Effector memory CD4-positive, alpha-beta T cell (primary cell): ENCODE results near the gene PPIL6.

Source experiments
- DNase-seq, 3 donors: peaks; one replicate each; pipeline ENCODE4 v3.0.0-alpha.2; 2020
- H3K27ac ChIP-seq: 2 replicates; pipeline ENCODE4 v1.7.0; 2013; ENCODE audit warnings: mild to moderate bottlenecking, low read length, moderate library complexity; ENCODE audit not compliant: insufficient read depth, poor library complexity, severe bottlenecking
- H3K27me3 ChIP-seq: replicated peaks from 2 replicates; pipeline ENCODE4 v1.7.0; 2013; ENCODE audit warnings: mild to moderate bottlenecking, low read length; ENCODE audit not compliant: insufficient read depth, control insufficient read depth, poor library complexity, severe bottlenecking
- H3K36me3 ChIP-seq: 2 replicates; pipeline ENCODE4 v1.7.0; 2013; ENCODE audit warnings: mild to moderate bottlenecking, low read length, moderate library complexity; ENCODE audit not compliant: control insufficient read depth, insufficient read depth
- H3K4me1 ChIP-seq: 2 replicates; pipeline ENCODE4 v1.7.0; 2013; ENCODE audit warnings: low read length, mild to moderate bottlenecking; ENCODE audit not compliant: control insufficient read depth, insufficient read depth, poor library complexity, severe bottlenecking
- H3K4me3 ChIP-seq: 2 replicates; pipeline ENCODE4 v1.7.0; 2013; ENCODE audit warnings: low read length, low read depth, mild to moderate bottlenecking; ENCODE audit not compliant: insufficient read depth, poor library complexity, severe bottlenecking
- H3K9me3 ChIP-seq: 2 replicates; pipeline ENCODE4 v1.7.0; 2013; ENCODE audit warnings: mild to moderate bottlenecking, low read length, moderate library complexity; ENCODE audit not compliant: control insufficient read depth

The PPIL6 gene

GRCh38 chr6:109351231-109352130, 88.9 kb downstream of the PPIL6 start:
- Histone ChIP-seq H3K4me3 (no peak overlapping the region), H3K4me1 (no peaks in the 10 kb centered on the region), H3K27me3 (no peaks in the 10 kb centered on the region), H3K9me3 (no peaks in the 10 kb centered on the region), H3K36me3 (peaks cover 6% of the 10 kb centered on the region), H3K27ac (no peak overlapping the region)
- no peak for DNase-seq

- H3K27ac ChIP-seq, result no peak overlapping the region
- no peaks in the 10 kb centered on the region for H3K27me3 ChIP-seq
- DNase-seq, result no peak
- H3K9me3 ChIP-seq, result no peaks in the 10 kb centered on the region
- H3K36me3 ChIP-seq, result no peaks in the 10 kb centered on the region
- no peaks in the 10 kb centered on the region for H3K4me1 ChIP-seq
- no peak overlapping the region for H3K4me3 ChIP-seq
Measured at GRCh38 chr6:109349419-109349987, 90.9 kb downstream of the PPIL6 start.

- Histone ChIP-seq H3K27me3 (no peaks in the 10 kb centered on the region), H3K4me3 (no peak overlapping the region), H3K36me3 (no peaks in the 10 kb centered on the region), H3K27ac (no peak overlapping the region), H3K4me1 (no peaks in the 10 kb centered on the region), H3K9me3 (no peaks in the 10 kb centered on the region)
- DNase-seq, result no peak
Measured at GRCh38 chr6:109348226-109348625, 92.2 kb downstream of the PPIL6 start.

DNA sequence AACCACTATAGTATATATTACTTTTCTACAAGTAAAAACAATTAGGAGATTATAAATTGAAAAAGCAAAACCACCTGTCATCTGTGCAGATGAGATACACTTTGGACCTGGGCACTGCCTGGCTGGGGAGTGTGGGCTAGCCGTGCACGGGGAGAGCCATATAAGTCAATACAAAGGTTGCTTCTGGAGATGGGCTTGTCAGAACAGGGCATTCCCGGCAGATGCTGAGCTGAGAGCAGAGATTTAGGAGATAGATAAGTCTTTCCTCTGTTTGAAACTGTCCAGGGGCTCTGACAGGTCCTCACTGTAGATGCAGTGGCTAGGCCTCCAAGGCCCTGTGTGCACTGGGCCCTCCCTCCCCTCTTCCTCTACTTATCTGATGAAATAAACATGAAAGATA, 92.6 kb downstream of the PPIL6 start:
- no peaks in the 10 kb centered on the region for H3K27me3 ChIP-seq
- no peaks in the 10 kb centered on the region for H3K9me3 ChIP-seq
- no peak for DNase-seq
- H3K4me3 ChIP-seq, result no peak overlapping the region
- no peaks in the 10 kb centered on the region for H3K36me3 ChIP-seq
- H3K4me1 ChIP-seq, result no peaks in the 10 kb centered on the region
- no peak overlapping the region for H3K27ac ChIP-seq

GRCh38 chr6:109345986-109346385, 94.4 kb downstream of the PPIL6 start:
- H3K4me1 ChIP-seq, result no peaks in the 10 kb centered on the region
- no peaks in the 10 kb centered on the region for H3K36me3 ChIP-seq
- no peaks in the 10 kb centered on the region for H3K27me3 ChIP-seq
- no peak overlapping the region for H3K4me3 ChIP-seq
- H3K27ac ChIP-seq, result no peak overlapping the region
- DNase-seq, result no peak
- no peaks in the 10 kb centered on the region for H3K9me3 ChIP-seq

DNA sequence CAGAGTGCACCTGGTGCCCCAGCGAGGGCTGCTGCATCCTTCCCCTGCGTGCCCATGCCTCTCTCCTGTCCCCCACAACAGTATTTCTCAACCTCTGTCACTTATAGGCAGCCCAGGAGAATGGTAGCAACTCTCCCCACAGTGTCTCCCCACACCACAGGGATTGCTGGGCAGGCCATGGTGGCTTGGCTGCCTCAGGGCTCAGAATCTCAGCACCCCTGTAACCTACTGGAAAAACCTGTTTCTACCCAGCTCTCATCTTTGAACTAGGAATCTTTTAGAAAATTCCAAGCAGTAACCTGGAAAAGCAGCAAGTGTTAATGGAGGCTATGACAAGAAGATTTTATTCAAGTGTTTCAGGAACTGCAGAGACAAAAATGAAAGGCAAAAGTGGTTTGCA, 96.2 kb downstream of the PPIL6 start:
- H3K4me3 ChIP-seq, result no peak overlapping the region
- H3K9me3 ChIP-seq, result no peaks in the 10 kb centered on the region
- H3K27me3 ChIP-seq, result no peaks in the 10 kb centered on the region
- no peaks in the 10 kb centered on the region for H3K4me1 ChIP-seq
- H3K36me3 ChIP-seq, result no peaks in the 10 kb centered on the region
- H3K27ac ChIP-seq, result no peak overlapping the region
- no peak for DNase-seq

DNA sequence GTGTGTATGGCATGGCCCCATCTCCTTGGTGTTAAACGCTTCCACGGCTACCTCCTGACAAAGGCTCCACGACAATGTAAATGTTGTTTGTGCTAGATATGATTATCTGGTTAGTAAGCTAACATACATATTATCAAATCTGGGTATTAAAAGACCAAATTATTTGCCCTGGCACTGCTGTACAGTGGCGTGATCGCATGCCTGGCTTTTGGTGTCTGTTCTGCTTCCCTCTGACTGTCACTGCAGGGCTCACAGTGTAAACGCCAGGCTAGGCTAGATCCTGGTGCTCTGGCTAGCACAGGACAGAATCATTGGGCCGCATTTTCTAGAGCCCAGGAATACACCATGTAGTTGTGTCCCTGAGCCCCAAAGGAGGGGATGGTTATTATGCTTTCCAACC, 96.9 kb downstream of the PPIL6 start:
- no peak overlapping the region for H3K27ac ChIP-seq
- DNase-seq, result no peak
- H3K27me3 ChIP-seq, result no peaks in the 10 kb centered on the region
- H3K9me3 ChIP-seq, result no peaks in the 10 kb centered on the region
- H3K36me3 ChIP-seq, result no peaks in the 10 kb centered on the region
- no peak overlapping the region for H3K4me3 ChIP-seq
- no peaks in the 10 kb centered on the region for H3K4me1 ChIP-seq

GRCh38 chr6:109342911-109343310, 97.5 kb downstream of the PPIL6 start:
- H3K4me3 ChIP-seq, result no peak overlapping the region
- H3K36me3 ChIP-seq, result no peaks in the 10 kb centered on the region
- H3K27ac ChIP-seq, result no peak overlapping the region
- H3K27me3 ChIP-seq, result no peaks in the 10 kb centered on the region
- no peaks in the 10 kb centered on the region for H3K9me3 ChIP-seq
- H3K4me1 ChIP-seq, result no peaks in the 10 kb centered on the region
- no peak for DNase-seq

DNA sequence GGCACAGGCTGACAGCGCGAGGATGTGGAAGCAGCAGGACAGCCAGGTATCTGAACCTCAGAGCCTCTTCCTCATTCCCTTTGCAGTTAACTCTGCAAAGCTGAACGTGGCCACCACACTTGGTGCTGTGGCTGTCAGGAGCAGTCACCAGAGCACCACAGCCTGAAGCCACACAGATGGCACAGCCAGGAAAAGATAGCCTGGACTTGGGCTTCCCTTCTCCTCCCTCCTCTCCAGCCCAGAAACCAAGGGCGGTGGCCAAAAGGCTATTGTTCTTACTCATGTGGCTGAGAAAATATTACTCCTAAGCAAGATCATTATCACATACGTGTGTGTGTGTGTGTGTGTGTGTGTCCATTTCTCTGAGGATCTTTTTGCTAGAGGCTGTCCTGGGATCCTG, 97.9 kb downstream of the PPIL6 start:
- Histone ChIP-seq H3K36me3 (no peaks in the 10 kb centered on the region), H3K27ac (no peak overlapping the region), H3K4me3 (no peak overlapping the region), H3K27me3 (no peaks in the 10 kb centered on the region), H3K4me1 (no peaks in the 10 kb centered on the region), H3K9me3 (no peaks in the 10 kb centered on the region)
- DNase-seq, result no peak

GRCh38 chr6:109340811-109341210, 99.6 kb downstream of the PPIL6 start:
- Histone ChIP-seq H3K36me3 (no peaks in the 10 kb centered on the region), H3K4me1 (no peaks in the 10 kb centered on the region), H3K9me3 (no peaks in the 10 kb centered on the region), H3K4me3 (no peak overlapping the region), H3K27me3 (no peaks in the 10 kb centered on the region), H3K27ac (no peak overlapping the region)
- DNase-seq, result no peak
